GM12891 (cell line): ENCODE data around the gene RUFY3.

Experiments used
- POLR2A ChIP-seq: IDR thresholded peaks from 2 replicates; pipeline ENCODE4 v1.6.1; 2011; ENCODE audit warnings: low read depth, low read length, control low read depth
- POLR2AphosphoS5 ChIP-seq: IDR thresholded peaks from 2 replicates; pipeline ENCODE4 v1.6.1; 2011; ENCODE audit warnings: low read depth, low read length, control low read depth
- SPI1 ChIP-seq: IDR thresholded peaks from 2 replicates; pipeline ENCODE4 v1.6.1; 2011; ENCODE audit warnings: low read depth, low read length, control low read depth

- TF ChIP-seq POLR2A (no peak), POLR2AphosphoS5 (no peak), SPI1 (no peak)
Observed at GRCh38 chr4:70737006-70737405, 15.2 kb downstream of the RUFY3 start.
